Occipital lobe (tissue), 2 donors: ENCODE measurements around the gene EPS8L3. TPM values are rescaled to one million over a fixed set of nuclear protein-coding genes. Genes with fewer than 3 reads are reported as not detected.
"Not testable (repeated sequence)": the region's sequence is repeated elsewhere in the genome, so short reads cannot be mapped to it uniquely, and the experiment has no call there.

Experiments used
- DNase-seq: peaks from one replicate; lab custom pipeline; 2025; lab: John Stamatoyannopoulos, UW
- total RNA-seq: library from RNA; depleted of rRNA; stranded (reverse); fragments of >200 nt; gene quantifications from one replicate; pipeline ENCODE4 v1.2.3, GENCODE V29; 2014

Gene EPS8L3
- total RNA-seq, 1 donor from 2014 or later, result not detected

GRCh38 chr1:109711593-109712320 lies 52.0 kb downstream of the EPS8L3 start, which contains the start of gene GSTM5:
GSTM5 (plus strand) TSS chr1:109712251; CDS start chr1:109712313, 62 bp downstream.
- not testable (repeated sequence) for DNase-seq

- DNase-seq, result not testable (repeated sequence)
Observed at GRCh38 chr1:109709822-109710221, 53.9 kb downstream of the EPS8L3 start.

DNA sequence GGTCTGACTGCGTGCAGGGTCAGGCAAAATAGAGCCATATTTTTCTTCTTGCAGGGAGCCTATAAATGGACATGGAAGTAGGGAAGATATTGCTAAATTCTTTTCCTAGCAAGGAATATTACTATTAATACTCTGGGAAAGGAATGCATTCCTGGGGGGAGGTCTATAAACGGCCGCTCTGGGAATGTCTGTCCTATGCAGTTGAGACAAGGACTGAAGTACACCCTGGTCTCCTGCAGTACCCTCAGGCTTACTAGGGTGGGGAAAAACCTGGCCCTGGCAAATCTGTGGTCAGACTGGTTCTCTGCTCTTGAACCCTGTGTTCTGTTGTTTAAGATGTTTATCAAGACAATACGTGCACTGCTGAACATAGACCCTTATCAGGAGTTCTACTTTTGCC lies 54.8 kb downstream of the EPS8L3 start:
- not testable (repeated sequence) for DNase-seq

DNA sequence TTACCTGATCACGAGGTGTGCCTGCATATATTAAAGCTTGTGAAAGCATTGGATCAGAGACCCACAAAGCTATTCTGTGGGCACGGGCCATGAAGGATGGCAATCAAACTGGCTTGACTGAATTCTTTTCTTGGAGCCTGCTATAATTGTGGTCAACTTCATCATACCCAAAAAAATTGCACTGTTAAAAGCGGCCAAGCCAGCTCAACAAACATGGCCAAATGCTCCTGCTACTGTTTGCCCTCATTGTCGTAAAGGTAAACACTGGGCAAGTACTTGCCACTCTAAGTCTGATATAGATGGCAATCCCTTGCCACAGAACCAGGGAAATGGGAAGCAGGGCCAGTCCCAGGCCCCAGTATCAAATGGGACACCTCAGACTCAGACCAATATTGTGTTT lies 58.3 kb downstream of the EPS8L3 start:
- DNase-seq, result no peak

- DNase-seq, result no peak
Observed at GRCh38 chr1:109704173-109704572, 59.5 kb downstream of the EPS8L3 start.

DNA sequence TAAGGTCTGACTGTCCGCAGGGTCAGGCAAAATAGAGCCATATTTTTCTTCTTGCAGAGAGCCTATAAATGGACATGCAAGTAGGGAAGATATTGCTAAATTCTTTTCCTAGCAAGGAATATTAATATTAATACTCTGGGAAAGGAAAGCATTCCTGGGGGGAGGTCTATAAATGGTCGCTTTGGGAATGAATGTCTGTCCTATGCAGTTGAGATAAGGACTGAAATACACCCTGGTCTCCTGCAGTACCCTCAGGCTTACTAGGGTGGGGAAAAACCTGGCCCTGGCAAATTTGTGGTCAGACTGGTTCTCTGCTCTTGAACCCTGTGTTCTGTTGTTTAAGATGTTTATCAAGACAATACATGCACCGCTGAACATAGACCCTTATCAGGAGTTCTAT lies 60.8 kb downstream of the EPS8L3 start:
- DNase-seq, result not testable (repeated sequence)

Other genes starting within 250 kb of the EPS8L3 start
- 5.3 TPM for gene GPR61, start 224.1 kb downstream of the EPS8L3 start, total RNA-seq
- gene GNAI3, start 215.3 kb downstream of the EPS8L3 start, total RNA-seq, result 21.7 TPM
- not detected for gene GNAT2, start 144.3 kb downstream of the EPS8L3 start, total RNA-seq
- gene AMPD2, start 144.1 kb downstream of the EPS8L3 start, total RNA-seq, result 49.4 TPM
- 4.7 TPM for gene GSTM4, start 107.8 kb downstream of the EPS8L3 start, total RNA-seq
- 9.2 TPM for gene GSTM2, start 95.9 kb downstream of the EPS8L3 start, total RNA-seq
- gene GSTM1, start 76.1 kb downstream of the EPS8L3 start, total RNA-seq, result not detected
- 1.9 TPM for gene GSTM5, start 51.7 kb downstream of the EPS8L3 start, total RNA-seq
- 69.4 TPM for gene GSTM3, start 22.9 kb downstream of the EPS8L3 start, total RNA-seq
- 3.9 TPM for gene CSF1, start 146.9 kb upstream of the EPS8L3 start, total RNA-seq
- gene AHCYL1, start 220.8 kb upstream of the EPS8L3 start, total RNA-seq, result 26.4 TPM